CD4-positive, alpha-beta T cell treated with Interleukin-17A for 4 hours (primary cell): ENCODE measurements around the gene RPS19.

ENCODE experiments used
- DNase-seq: peaks from one replicate; pipeline ENCODE4 v3.0.0-alpha.2; 2020; ENCODE audit warnings: mixed read lengths

The RPS19 gene

GRCh38 chr19:41917676-41918075, 57.6 kb downstream of the RPS19 start:
- no peak for DNase-seq

- no peak for DNase-seq
Observed at GRCh38 chr19:41918095-41918494, 58.0 kb downstream of the RPS19 start.

GRCh38 chr19:41918653-41919244, 58.7 kb downstream of the RPS19 start:
- no peak for DNase-seq

GRCh38 chr19:41919948-41920712, 60.1 kb downstream of the RPS19 start:
- DNase-seq, result no peak

- peak; percentile 24 for DNase-seq
Observed at GRCh38 chr19:41920882-41921576, 61.0 kb downstream of the RPS19 start.

GRCh38 chr19:41921577-41922576, 61.8 kb downstream of the RPS19 start:
- no peak for DNase-seq
